Fibroblast of villous mesenchyme (primary cell): ENCODE results near the gene DPF3. TPM values are rescaled to one million over a fixed set of nuclear protein-coding genes. Genes with fewer than 3 reads are reported as not detected.

ENCODE experiments used
- DNase-seq: peaks from one replicate; pipeline ENCODE4 v3.0.0-alpha.2; 2010; ENCODE audit warnings: low read depth
- H3K4me3 ChIP-seq: 2 replicates; pipeline ENCODE4 v1.5.1; 2011; ENCODE audit warnings: low read depth, mild to moderate bottlenecking, low read length
- CTCF ChIP-seq: IDR thresholded peaks from 2 replicates; pipeline ENCODE4 v1.5.1; 2012; ENCODE audit warnings: low read depth, mild to moderate bottlenecking, low read length; ENCODE audit not compliant: insufficient read depth
- total RNA-seq: library from RNA; depleted of rRNA; stranded (reverse); fragments of >200 nt; gene quantifications from 2 replicates; pipeline ENCODE4 v1.2.3, GENCODE V29; 2012

Gene DPF3
- total RNA-seq, 1 donor, result 10.4 TPM

GRCh38 chr14:72801381-72801812 lies 92.5 kb downstream of the DPF3 start:
- peak; percentile 62 for DNase-seq

DNA sequence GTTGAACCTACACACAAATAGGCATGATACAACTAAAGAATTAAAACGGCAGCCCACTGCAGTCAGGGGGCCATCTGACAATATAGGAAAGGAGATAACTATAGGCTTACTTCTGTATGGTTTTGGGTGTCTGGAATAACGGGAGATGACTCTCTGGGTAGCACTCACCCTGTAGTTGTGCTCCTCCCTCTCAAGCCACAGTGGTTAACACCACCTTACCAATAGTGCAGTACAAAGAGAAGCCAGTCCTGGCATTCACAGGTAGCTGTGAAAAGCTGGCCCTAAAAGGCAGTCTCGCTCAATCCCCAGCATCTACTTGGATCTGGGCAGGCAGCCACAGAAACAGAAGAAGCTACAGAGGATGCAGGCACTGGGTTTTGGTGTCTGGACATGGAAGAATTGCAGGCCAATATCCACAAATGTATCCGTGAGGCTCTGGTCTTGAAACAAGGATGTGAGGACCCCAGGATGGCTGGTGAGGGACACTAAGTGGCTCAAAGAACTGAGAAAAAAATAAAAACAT lies 93.0 kb downstream of the DPF3 start:
- H3K4me3 ChIP-seq, result no peak overlapping the region
- no peak for TF ChIP-seq CTCF
- no peak for DNase-seq

More at GRCh38 chr14:72801381-72801812, 92.5 kb downstream of the DPF3 start:
- H3K4me3 ChIP-seq, result no peak overlapping the region
- TF ChIP-seq CTCF, result no peak

GRCh38 chr14:72800296-72800695 lies 93.6 kb downstream of the DPF3 start:
- TF ChIP-seq CTCF, result no peak
- no peak for DNase-seq
- no peak overlapping the region for H3K4me3 ChIP-seq

DNA sequence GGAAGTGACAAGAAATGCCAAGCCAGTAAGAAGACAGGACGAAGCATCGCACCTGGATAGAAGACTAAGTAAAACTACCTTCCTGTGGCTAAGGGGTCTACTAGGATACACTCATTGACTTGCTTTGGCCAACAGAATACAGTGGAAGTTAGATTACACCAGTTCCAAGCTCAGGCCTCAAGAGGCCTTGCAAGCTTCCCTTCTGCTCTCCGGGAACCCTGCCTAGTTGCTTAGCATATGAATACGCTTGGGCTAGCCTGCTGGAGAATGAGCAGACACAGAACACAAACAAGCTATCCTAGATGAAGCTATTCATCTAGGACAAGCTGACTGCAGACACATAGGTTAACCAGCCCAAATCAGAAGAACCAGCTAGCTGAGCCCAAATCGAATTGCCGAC lies 97.0 kb downstream of the DPF3 start:
- DNase-seq, result no peak
- no peak overlapping the region for H3K4me3 ChIP-seq
- no peak for TF ChIP-seq CTCF

DNA sequence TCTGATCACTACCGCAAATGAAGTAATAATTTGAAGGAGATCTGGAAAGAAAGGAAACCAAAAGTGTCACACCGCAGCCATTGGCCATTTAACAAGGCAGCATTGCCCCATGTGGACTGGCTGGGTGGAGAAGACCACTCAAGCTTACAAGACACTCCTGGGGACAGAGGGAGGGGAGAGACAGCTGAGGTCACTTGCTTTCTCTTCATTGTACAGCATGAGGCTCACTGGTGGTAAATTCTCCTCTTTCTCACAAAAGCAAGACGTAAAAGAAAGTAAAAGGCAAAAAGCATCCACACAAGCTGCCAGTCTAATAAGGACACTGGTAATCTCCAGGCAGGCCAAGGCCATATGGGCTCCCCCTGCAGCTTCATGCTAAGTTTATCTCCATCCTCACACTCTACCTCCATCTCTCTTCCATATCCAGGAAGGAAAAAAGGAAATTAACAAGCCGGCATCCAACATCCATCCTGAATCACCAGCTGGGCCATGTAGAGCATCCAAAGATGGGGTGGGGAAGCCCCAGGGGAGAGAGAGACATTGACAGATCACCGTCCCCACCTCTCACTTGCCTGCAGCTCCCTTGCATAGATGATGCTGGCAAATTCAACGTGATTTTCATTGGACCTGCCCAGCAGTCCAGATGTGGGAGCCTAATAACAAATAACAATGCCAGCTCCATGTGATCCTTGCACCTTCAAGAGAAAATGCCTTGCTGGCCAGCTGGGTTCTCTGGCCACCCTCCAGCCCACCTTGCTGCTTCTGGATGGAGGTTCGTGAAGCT lies 100.6 kb downstream of the DPF3 start:
- DNase-seq, result no peak
- no peak overlapping the region for H3K4me3 ChIP-seq
- TF ChIP-seq CTCF, result no peak

GRCh38 chr14:72792051-72792788 lies 101.7 kb downstream of the DPF3 start:
- TF ChIP-seq CTCF, result no peak
- H3K4me3 ChIP-seq, result no peak overlapping the region
- peak; percentile 9 for DNase-seq
